Activated CD4-positive, alpha-beta memory T cell treated with anti-CD3 and anti-CD28 coated beads, Interleukin-2, amount 10 ng/mL, durations not matched to agents 7 days and 5 days (primary cell): ENCODE results near the gene PRMT6. TPM values are rescaled to one million over a fixed set of nuclear protein-coding genes. Genes with fewer than 3 reads are reported as not detected.
"Not testable (repeated sequence)": the region's sequence is repeated elsewhere in the genome, so short reads cannot be mapped to it uniquely, and the experiment has no call there.

Source experiments
- CTCF ChIA-PET: fragments of 350-600 bp; sonication (Branson Sonifier 250); formaldehyde crosslinking; loops from one replicate; lab custom pipeline; 2021; ENCODE audit warnings: antibody characterized with exemption, inconsistent platforms; lab: Charles Lee
- POLR2A ChIA-PET: fragments of 350-600 bp; sonication (Branson Sonifier 250); formaldehyde crosslinking; loops from one replicate; lab custom pipeline; 2021; ENCODE audit warnings: antibody characterized with exemption; lab: Charles Lee
- DNase-seq: peaks from one replicate; pipeline ENCODE4 v3.0.0-alpha.2; 2020
- H3K27ac Mint-ChIP-seq: one replicate; pipeline ENCODE4 v1.8.0; 2021; ENCODE audit warnings: mild to moderate bottlenecking, mixed read lengths
- H3K27me3 Mint-ChIP-seq: one replicate; pipeline ENCODE4 v1.8.0; 2021; ENCODE audit warnings: mixed read lengths
- H3K36me3 Mint-ChIP-seq: one replicate; pipeline ENCODE4 v1.8.0; 2021; ENCODE audit warnings: low read depth, mixed read lengths
- H3K4me1 Mint-ChIP-seq: one replicate; pipeline ENCODE4 v1.8.0; 2021; ENCODE audit warnings: mixed read lengths
- H3K4me3 Mint-ChIP-seq: one replicate; pipeline ENCODE4 v1.8.0; 2021; ENCODE audit warnings: mild to moderate bottlenecking, mixed read lengths
- H3K9me3 Mint-ChIP-seq: one replicate; pipeline ENCODE4 v1.8.0; 2021; ENCODE audit warnings: mixed read lengths
- total RNA-seq, 2 experiments: library from RNA; stranded (reverse); gene quantifications; one replicate each; pipeline ENCODE4 v1.2.3, GENCODE V29; 2021

PRMT6 gene
- total RNA-seq = 10 to 100 TPM; 11.8 to 12.5 TPM

- peak within 1 kb of the TSS; percentile 88 for H3K27ac Mint-ChIP-seq
- peaks cover 31% of the 10 kb centered on the region for H3K36me3 Mint-ChIP-seq
- H3K27me3 Mint-ChIP-seq = no peaks in the 10 kb centered on the region
- peak; percentile 82 for DNase-seq
- peaks cover 19% of the 10 kb centered on the region for H3K4me1 Mint-ChIP-seq
- no peaks in the 10 kb centered on the region for H3K9me3 Mint-ChIP-seq
- ChIA-PET CTCF (interaction anchor here (1.2 kb wide), 1 partner anchor 86 kb away, joined by 5 read pairs; no protein-coding TSS in a partner anchor), POLR2A (interaction anchor here (0.7 to 1.3 kb wide), 7 partner anchors 9 to 542 kb away, joined by 3 to 6 read pairs (median 3); no protein-coding TSS in a partner anchor)
- peak within 1 kb of the TSS; percentile 92 for H3K4me3 Mint-ChIP-seq
These were observed at the start of gene PRMT6 for GRCh38 chr1:107056426-107057196. Gene PRMT6 (plus strand): TSS chr1:107056674. CDS start chr1:107056716, 42 bp downstream.

- Mint-ChIP-seq H3K4me3 (no peak overlapping the region), H3K27me3 (no peaks in the 10 kb centered on the region), H3K36me3 (no peaks in the 10 kb centered on the region), H3K4me1 (no peaks in the 10 kb centered on the region), H3K9me3 (no peaks in the 10 kb centered on the region), H3K27ac (no peak overlapping the region)
- CTCF ChIA-PET = no interaction called here
- no peak for DNase-seq
- POLR2A ChIA-PET = no interaction called here
These were observed 47.2 kb upstream of the PRMT6 start for GRCh38 chr1:107009281-107009680.

- POLR2A ChIA-PET = no interaction called here
- no peak overlapping the region for H3K4me3 Mint-ChIP-seq
These were observed 45.9 kb upstream of the PRMT6 start for GRCh38 chr1:107010582-107010981.

DNA sequence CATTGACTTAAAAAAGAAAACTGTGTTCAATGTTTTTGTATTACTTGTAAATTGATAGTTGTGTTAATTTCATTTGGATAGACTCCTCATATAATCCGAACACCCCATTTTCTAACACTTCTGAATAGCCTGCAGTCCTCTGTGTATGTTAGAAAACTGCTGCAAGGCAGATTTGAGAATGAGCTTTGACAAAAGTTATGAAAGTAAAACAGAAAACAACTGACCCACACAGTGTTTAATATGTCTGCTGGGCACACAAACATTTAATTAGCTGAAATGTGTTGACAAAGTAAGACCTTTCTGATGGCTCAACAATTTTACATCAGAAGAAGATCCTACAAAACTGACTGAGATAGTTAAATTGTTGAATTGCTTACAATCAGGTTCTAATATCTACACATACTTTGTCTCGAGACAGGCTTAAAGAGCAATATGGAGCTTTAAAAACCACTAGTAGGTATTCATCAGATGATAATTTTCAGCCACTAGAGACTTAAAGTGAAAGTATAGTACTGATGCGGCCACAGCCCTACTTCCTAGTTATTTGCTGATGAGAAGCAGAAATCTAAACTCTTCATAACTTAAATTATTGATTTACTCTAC lies 40.0 kb upstream of the PRMT6 start:
- DNase-seq = no peak
- Mint-ChIP-seq H3K27me3 (no peaks in the 10 kb centered on the region), H3K4me3 (no peak overlapping the region), H3K27ac (no peak overlapping the region), H3K36me3 (no peaks in the 10 kb centered on the region), H3K4me1 (no peaks in the 10 kb centered on the region), H3K9me3 (no peaks in the 10 kb centered on the region)
- CTCF ChIA-PET = no interaction called here
- POLR2A ChIA-PET = no interaction called here

More at GRCh38 chr1:107010582-107010981, 45.9 kb upstream of the PRMT6 start:
- no peaks in the 10 kb centered on the region for H3K4me1 Mint-ChIP-seq
- H3K27ac Mint-ChIP-seq = no peak overlapping the region
- DNase-seq = no peak
- CTCF ChIA-PET = no interaction called here
- no peaks in the 10 kb centered on the region for H3K27me3 Mint-ChIP-seq
- H3K36me3 Mint-ChIP-seq = no peaks in the 10 kb centered on the region
- H3K9me3 Mint-ChIP-seq = no peaks in the 10 kb centered on the region

DNA sequence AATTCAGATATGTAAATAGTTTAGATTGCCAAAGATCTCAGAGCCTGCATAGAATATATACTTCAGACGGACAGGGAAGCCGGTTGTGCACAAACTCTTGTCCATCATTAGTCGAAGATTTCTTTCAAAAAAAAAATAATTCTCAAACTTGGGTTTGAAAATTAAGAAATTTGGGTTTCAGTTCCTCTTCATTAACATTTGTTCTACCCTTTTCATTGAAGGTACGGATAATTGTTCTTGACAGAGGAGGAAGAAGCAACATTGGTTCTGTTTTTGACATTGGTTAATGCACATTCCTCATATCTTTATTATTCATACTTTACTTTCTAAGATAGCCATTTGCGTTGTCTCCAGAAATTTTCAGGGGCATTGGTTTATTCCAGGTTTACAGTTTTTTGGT lies 38.0 kb upstream of the PRMT6 start:
- no peaks in the 10 kb centered on the region for H3K36me3 Mint-ChIP-seq
- no peaks in the 10 kb centered on the region for H3K9me3 Mint-ChIP-seq

DNA sequence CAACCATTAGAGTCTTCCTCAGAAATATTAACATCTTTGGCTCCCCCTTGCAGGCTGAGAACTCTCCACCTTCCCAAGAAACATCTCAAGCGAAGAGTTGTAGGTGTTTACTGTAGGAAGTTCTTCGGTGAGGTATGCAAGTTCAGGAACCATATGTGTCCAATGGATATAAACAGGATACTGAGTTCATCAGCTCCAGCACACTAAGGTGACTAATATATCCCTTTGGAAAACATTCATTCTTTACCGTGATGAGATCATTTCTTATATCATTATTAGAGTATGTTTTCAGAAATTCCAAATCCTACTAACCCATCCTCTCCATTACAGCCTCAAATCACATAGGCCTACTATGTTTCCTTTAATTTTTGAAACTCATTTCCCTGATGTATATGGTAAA lies 37.3 kb upstream of the PRMT6 start:
- no peaks in the 10 kb centered on the region for H3K27me3 Mint-ChIP-seq
- no peaks in the 10 kb centered on the region for H3K36me3 Mint-ChIP-seq
- POLR2A ChIA-PET = no interaction called here
- CTCF ChIA-PET = no interaction called here
- H3K4me3 Mint-ChIP-seq = no peak overlapping the region
- H3K27ac Mint-ChIP-seq = no peak overlapping the region
- H3K4me1 Mint-ChIP-seq = no peaks in the 10 kb centered on the region
- no peak for DNase-seq
- H3K9me3 Mint-ChIP-seq = no peaks in the 10 kb centered on the region

More for the DNA sequence above, 38.0 kb upstream of the PRMT6 start:
- no peak overlapping the region for H3K27ac Mint-ChIP-seq
- H3K4me1 Mint-ChIP-seq = no peaks in the 10 kb centered on the region
- no peak for DNase-seq
- H3K4me3 Mint-ChIP-seq = no peak overlapping the region
- H3K27me3 Mint-ChIP-seq = no peaks in the 10 kb centered on the region
- CTCF ChIA-PET = no interaction called here
- POLR2A ChIA-PET = no interaction called here

- DNase-seq, POLR2A ChIA-PET, H3K9me3 Mint-ChIP-seq, H3K4me3 Mint-ChIP-seq, H3K4me1 Mint-ChIP-seq, CTCF ChIA-PET, H3K27ac Mint-ChIP-seq, H3K36me3 Mint-ChIP-seq, H3K27me3 Mint-ChIP-seq: not testable (repeated sequence)
These were observed 17.6 kb upstream of the PRMT6 start for GRCh38 chr1:107038874-107039273.

DNA sequence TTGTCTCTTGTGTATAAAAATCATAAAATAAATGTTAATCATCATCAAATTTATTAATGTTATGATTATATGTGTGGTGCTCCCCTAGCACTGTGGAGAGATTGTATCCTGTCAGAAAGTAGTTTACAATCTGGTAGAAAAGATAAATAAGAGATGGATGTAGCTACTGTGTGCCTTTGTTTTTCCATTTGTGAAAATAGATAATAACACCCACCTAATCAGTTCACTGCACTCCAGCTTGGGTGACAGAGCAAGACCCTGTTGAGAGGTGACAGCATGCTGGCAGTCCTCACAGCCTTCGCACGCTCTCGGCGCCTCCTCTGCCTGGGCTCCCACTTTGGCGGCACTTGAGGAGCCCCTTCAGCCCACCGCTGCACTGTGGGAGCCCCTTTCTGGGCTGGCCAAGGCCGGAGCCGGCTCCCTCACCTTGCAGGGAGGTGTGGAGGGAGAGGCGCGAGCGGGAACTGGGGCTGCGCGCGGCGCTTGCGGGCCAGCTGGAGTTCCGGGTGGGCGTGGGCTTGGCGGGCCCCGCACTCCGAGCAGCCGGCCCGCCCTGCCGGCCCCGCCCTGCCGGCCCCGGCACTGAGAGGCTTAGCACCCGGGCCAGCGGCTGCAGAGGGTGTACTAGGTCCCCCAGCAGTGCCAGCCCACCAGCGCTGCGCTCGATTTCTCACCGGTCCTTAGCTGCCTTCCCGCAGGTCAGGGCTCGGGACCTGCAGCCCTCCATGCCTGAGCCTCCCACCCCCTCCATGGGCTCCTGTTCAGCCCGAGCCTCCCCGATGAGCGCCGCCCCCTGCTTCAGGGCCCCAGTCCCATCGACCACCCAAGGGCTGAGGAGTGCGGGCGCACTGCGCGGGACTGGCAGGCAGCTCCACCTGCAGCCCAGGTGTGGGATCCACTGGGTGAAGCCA lies 11.9 kb upstream of the PRMT6 start:
- H3K9me3 Mint-ChIP-seq, DNase-seq, H3K36me3 Mint-ChIP-seq, H3K27ac Mint-ChIP-seq, CTCF ChIA-PET, H3K27me3 Mint-ChIP-seq, POLR2A ChIA-PET, H3K4me1 Mint-ChIP-seq, H3K4me3 Mint-ChIP-seq: not testable (repeated sequence)

DNA sequence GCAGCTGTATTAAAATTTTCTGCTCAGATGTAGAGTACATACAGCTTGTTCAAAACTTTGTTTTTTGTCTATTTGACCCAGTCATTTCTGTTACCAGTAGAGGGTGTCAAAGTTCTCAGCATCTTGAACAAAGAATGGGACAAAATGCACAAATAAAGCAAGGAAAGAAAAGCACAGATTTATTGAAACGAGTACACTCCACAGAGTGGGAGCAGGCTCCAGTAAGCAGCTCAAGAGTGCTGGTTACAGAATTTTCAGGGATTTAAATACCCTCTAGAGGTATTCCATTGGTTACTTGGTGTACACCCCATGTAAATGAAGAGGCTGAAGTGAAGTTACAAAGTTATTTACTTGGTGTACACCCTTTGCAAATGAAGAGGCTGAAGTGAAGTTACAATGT lies 8.9 kb upstream of the PRMT6 start:
- Mint-ChIP-seq H3K4me1 (no peaks in the 10 kb centered on the region), H3K27ac (no peak overlapping the region), H3K27me3 (peaks cover 10% of the 10 kb centered on the region), H3K4me3 (no peak overlapping the region), H3K36me3 (no peaks in the 10 kb centered on the region), H3K9me3 (no peaks in the 10 kb centered on the region)
- no peak for DNase-seq
- ChIA-PET POLR2A (interaction anchor here (1.1 to 1.6 kb wide), 2 partner anchors 9 to 10 kb away, joined by 3 to 4 read pairs; partner anchors contain the start of gene PRMT6), CTCF (no interaction called here)

GRCh38 chr1:107048241-107048640 lies 8.2 kb upstream of the PRMT6 start:
- Mint-ChIP-seq H3K27ac (no peak overlapping the region), H3K36me3 (no peaks in the 10 kb centered on the region), H3K4me1 (no peaks in the 10 kb centered on the region), H3K4me3 (no peak overlapping the region), H3K9me3 (no peaks in the 10 kb centered on the region), H3K27me3 (peaks cover 9% of the 10 kb centered on the region)
- ChIA-PET CTCF (no interaction called here), POLR2A (interaction anchor here (1.6 kb wide), 1 partner anchor 9 kb away, joined by 4 read pairs; no protein-coding TSS in a partner anchor)
- DNase-seq = no peak

GRCh38 chr1:107051266-107051665 lies 5.2 kb upstream of the PRMT6 start:
- no peak overlapping the region for H3K27ac Mint-ChIP-seq
- H3K9me3 Mint-ChIP-seq = no peaks in the 10 kb centered on the region
- no peak overlapping the region for H3K4me3 Mint-ChIP-seq
- ChIA-PET CTCF (no interaction called here), POLR2A (no interaction called here)
- H3K27me3 Mint-ChIP-seq = peaks cover 7% of the 10 kb centered on the region
- DNase-seq = no peak
- peaks cover under 1% of the 10 kb centered on the region for H3K36me3 Mint-ChIP-seq
- H3K4me1 Mint-ChIP-seq = peaks cover 2% of the 10 kb centered on the region

DNA sequence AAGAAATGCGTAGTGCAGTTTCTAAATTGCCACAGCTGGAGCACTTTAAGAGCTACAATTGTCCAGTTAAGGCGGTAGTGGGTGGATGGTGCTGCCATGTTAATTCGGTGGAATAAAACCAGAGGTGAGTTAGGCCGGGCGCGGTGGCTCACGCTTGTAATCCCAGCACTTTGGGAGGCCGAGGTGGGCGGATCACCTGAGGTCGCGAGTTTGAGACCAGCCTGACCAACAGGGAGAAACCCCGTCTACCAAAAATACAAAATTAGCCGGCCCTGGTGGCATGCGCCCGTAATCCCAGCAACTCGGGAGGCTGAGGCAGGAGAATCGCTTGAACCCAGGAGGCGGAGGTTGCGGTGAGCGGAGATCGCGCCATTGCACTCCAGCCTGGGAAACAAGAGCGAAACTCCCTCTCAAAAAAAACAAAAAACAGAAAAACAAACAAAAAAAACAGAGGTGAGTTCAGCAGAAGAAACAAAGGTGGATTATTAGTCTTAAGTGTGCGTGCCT lies 502 bp upstream of the PRMT6 start:
- not testable (repeated sequence) for H3K9me3 Mint-ChIP-seq, H3K27me3 Mint-ChIP-seq, DNase-seq
- POLR2A ChIA-PET = interaction anchor here (0.7 to 1.3 kb wide), 5 partner anchors 9 to 543 kb away, joined by 3 to 6 read pairs (median 3); no protein-coding TSS in a partner anchor
- peak overlapping the region; percentile 88 for H3K27ac Mint-ChIP-seq
- H3K4me1 Mint-ChIP-seq = peaks cover 19% of the 10 kb centered on the region
- H3K4me3 Mint-ChIP-seq = peak overlapping the region; percentile 92
- CTCF ChIA-PET = interaction anchor here (1.2 kb wide), 1 partner anchor 87 kb away, joined by 5 read pairs; no protein-coding TSS in a partner anchor
- H3K36me3 Mint-ChIP-seq = peaks cover 27% of the 10 kb centered on the region
